Measurements from ENCODE around the gene SEMA5A. TPM values are rescaled to one million over a fixed set of nuclear protein-coding genes. Genes with fewer than 3 reads are reported as not detected.

Gene SEMA5A
- polyA plus RNA-seq, 1 donor from 2014 or later, result 3.2 TPM

DNA sequence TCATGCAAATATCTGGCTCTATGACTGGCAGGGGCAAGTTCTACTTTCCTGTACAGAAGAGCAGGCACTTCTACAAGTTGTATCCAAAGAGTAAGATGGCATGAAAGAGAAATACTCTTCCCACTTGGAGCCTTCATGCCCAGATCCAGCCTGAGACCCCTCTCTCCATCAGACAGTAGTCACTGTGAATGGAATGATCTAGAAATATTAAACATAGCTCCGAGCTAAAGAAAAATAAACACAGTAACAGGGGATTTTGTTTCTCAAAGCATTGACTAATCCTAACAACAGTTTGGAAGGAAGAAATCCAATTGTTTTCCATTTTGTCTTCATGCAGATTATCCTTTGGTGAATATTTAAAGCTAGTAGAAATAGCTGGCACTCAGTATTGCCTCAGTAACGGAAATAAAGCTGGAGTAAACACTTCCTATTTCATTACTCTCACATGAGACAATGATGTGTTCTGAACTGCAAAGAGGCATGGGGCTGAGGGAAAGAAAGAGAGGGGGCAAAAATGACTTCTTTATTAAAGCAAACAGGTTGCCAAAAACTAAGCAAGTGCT lies 100.0 kb downstream of the SEMA5A start:
- Histone ChIP-seq H2AFZ (ENCODE audit: low read depth, low read length) (no peak overlapping the region), H3K36me3 (ENCODE audit: insufficient read depth, low read length) (no peaks in the 10 kb centered on the region), H3K9ac (ENCODE audit: low read length) (no peak overlapping the region), H3K4me3 (ENCODE audit: low read length) (no peak overlapping the region), H3K9me2 (ENCODE audit: insufficient read depth, low read length) (no peaks in the 10 kb centered on the region), H3F3A (ENCODE audit: insufficient read depth, low read length, poor library complexity, severe bottlenecking) (no peaks in the 10 kb centered on the region), H3K4me2 (ENCODE audit: low read length) (no peak overlapping the region), H3K79me2 (replicated peaks; ENCODE audit: insufficient read depth, low read length) (no peaks in the 10 kb centered on the region), H3K27me3 (ENCODE audit: insufficient read depth, low read depth, low read length) (no peaks in the 10 kb centered on the region), H3K9me3 (ENCODE audit: low read length) (no peaks in the 10 kb centered on the region), H4K20me1 (ENCODE audit: insufficient read depth) (no peaks in the 10 kb centered on the region), H3K27ac (ENCODE audit: low read length) (no peak overlapping the region)
- TF ChIP-seq MXI1 (conservative IDR thresholded peaks at IDR 0.05; ENCODE audit: poor library complexity, severe bottlenecking), result no peak
- no peak for TF ChIP-seq REST (IDR thresholded peaks at IDR 0.05; ENCODE audit: borderline replicate concordance)
- TF ChIP-seq EP300 (conservative IDR thresholded peaks at IDR 0.05; ENCODE audit: poor library complexity, severe bottlenecking), result no peak
- no peak for TF ChIP-seq EZH2 (IDR thresholded peaks at IDR 0.05; ENCODE audit: borderline replicate concordance, insufficient read depth, low read length, poor library complexity, severe bottlenecking)
- TF ChIP-seq RAD21 (conservative IDR thresholded peaks at IDR 0.05), result no peak
- TF ChIP-seq POLR2AphosphoS5 (IDR thresholded peaks at IDR 0.05), result no peak
- TF ChIP-seq, protein P1, sequence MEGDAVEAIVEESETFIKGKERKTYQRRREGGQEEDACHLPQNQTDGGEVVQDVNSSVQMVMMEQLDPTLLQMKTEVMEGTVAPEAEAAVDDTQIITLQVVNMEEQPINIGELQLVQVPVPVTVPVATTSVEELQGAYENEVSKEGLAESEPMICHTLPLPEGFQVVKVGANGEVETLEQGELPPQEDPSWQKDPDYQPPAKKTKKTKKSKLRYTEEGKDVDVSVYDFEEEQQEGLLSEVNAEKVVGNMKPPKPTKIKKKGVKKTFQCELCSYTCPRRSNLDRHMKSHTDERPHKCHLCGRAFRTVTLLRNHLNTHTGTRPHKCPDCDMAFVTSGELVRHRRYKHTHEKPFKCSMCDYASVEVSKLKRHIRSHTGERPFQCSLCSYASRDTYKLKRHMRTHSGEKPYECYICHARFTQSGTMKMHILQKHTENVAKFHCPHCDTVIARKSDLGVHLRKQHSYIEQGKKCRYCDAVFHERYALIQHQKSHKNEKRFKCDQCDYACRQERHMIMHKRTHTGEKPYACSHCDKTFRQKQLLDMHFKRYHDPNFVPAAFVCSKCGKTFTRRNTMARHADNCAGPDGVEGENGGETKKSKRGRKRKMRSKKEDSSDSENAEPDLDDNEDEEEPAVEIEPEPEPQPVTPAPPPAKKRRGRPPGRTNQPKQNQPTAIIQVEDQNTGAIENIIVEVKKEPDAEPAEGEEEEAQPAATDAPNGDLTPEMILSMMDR (IDR thresholded peaks at IDR 0.05; ENCODE audit: poor library complexity, severe bottlenecking), result no peak
- no peak for TF ChIP-seq SMC3 (conservative IDR thresholded peaks at IDR 0.05; ENCODE audit: poor library complexity)
- TF ChIP-seq TAF1 (IDR thresholded peaks at IDR 0.05; ENCODE audit: low read depth), result no peak

DNA sequence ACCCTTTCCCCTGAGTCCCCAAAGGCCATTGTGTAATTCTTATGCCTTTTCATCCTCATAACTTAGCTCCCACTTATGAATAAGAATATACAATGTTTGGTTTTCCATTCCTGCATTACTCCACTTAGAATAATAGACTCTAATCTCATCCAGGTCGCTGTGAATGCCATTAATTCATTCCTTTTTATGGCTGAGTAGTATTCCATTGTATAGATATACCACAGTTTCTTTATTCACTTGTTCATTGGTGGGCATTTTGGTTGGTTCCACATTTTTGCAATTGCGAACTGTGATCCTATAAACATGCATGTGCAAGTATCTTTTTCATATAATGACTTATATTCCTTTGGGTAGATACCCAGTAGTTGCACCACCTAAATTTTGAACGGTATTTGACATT lies 101.5 kb downstream of the SEMA5A start:
- H3K9me3 ChIP-seq (ENCODE audit: low read length), result no peaks in the 10 kb centered on the region
- no peak overlapping the region for H3K27ac ChIP-seq (ENCODE audit: low read length)
- no peak overlapping the region for H3K4me2 ChIP-seq (ENCODE audit: low read length)
- H3K4me3 ChIP-seq (ENCODE audit: low read length), result no peak overlapping the region
- H3K9me2 ChIP-seq (ENCODE audit: insufficient read depth, low read length), result no peaks in the 10 kb centered on the region
- no peaks in the 10 kb centered on the region for H3F3A ChIP-seq (ENCODE audit: insufficient read depth, low read length, poor library complexity, severe bottlenecking)
- H3K36me3 ChIP-seq (ENCODE audit: insufficient read depth, low read length), result no peaks in the 10 kb centered on the region
- H3K79me2 ChIP-seq (replicated peaks; ENCODE audit: insufficient read depth, low read length), result no peaks in the 10 kb centered on the region
- no peak overlapping the region for H3K9ac ChIP-seq (ENCODE audit: low read length)
- H2AFZ ChIP-seq (ENCODE audit: low read depth, low read length), result no peak overlapping the region
- no peaks in the 10 kb centered on the region for H4K20me1 ChIP-seq (ENCODE audit: insufficient read depth)
- H3K27me3 ChIP-seq (ENCODE audit: insufficient read depth, low read depth, low read length), result no peaks in the 10 kb centered on the region
- TF ChIP-seq MXI1 (conservative IDR thresholded peaks at IDR 0.05; ENCODE audit: poor library complexity, severe bottlenecking), result no peak
- no peak for TF ChIP-seq RAD21 (conservative IDR thresholded peaks at IDR 0.05)
- TF ChIP-seq, protein P1 (IDR thresholded peaks at IDR 0.05; ENCODE audit: poor library complexity, severe bottlenecking), result no peak
- TF ChIP-seq EZH2 (IDR thresholded peaks at IDR 0.05; ENCODE audit: borderline replicate concordance, insufficient read depth, low read length, poor library complexity, severe bottlenecking), result no peak
- TF ChIP-seq POLR2AphosphoS5 (IDR thresholded peaks at IDR 0.05), result no peak
- TF ChIP-seq EP300 (conservative IDR thresholded peaks at IDR 0.05; ENCODE audit: poor library complexity, severe bottlenecking), result no peak
- TF ChIP-seq TAF1 (IDR thresholded peaks at IDR 0.05; ENCODE audit: low read depth), result no peak
- TF ChIP-seq SMC3 (conservative IDR thresholded peaks at IDR 0.05; ENCODE audit: poor library complexity), result no peak
- no peak for TF ChIP-seq REST (IDR thresholded peaks at IDR 0.05; ENCODE audit: borderline replicate concordance)
